ENCODE data around the gene GIMAP2.
"Not testable (repeated sequence)": the region's sequence is repeated elsewhere in the genome, so short reads cannot be mapped to it uniquely, and the experiment has no call there.

The GIMAP2 gene

DNA sequence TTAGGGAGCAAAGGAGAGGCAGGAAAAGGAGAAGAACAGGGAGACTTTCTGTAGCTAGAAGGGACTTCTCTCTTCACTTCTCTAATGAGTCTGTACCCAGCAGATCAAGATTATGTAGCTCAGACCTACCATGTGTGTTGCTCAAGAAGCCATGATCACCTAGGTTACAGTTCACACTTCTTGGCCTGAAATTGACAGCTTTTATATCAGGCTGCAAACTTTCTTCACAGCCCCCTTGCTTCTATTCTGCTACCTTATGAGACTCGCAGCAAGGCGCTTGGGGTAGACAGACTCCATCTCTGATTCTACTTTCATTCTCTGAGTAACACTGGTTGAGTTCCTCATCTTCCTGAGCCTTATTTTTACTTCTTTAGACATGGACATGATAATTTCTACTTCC, 19.6 kb upstream of the GIMAP2 start:
- TF ChIP-seq ZNF274 (IDR thresholded peaks at IDR 0.05; ENCODE audit: low read depth, low read length) = no peak
- TF ChIP-seq YY1 (IDR thresholded peaks at IDR 0.05; ENCODE audit: insufficient read depth, insufficient read length) = no peak
- no peak for TF ChIP-seq SUZ12 (IDR thresholded peaks at IDR 0.05; ENCODE audit: extremely low read depth, insufficient read depth, insufficient read length)

DNA sequence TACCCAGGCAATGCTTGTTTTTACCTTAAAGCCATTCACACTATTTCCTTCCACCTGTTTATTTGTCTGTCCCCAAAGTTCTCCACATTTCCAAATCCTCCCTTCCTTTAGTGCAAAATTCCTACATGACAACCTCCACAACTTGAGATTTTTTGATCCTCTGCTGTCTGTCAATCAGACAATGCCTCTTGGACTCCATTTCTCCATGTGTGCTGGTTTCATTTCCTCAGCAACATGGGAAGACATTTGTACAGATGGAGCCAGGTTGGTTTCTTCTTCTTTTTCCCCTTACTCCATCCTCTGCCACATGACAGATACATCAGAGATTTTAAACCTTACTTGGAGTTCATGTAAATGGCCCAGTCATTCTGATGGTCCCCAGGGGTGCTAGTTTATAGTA, 19.1 kb upstream of the GIMAP2 start:
- H3K27me3 ChIP-seq (ENCODE audit: insufficient read depth, insufficient read length) = peaks cover 13% of the 10 kb centered on the region
- H3K4me1 ChIP-seq (ENCODE audit: insufficient read depth, insufficient read length) = no peaks in the 10 kb centered on the region
- TF ChIP-seq SUZ12 (IDR thresholded peaks at IDR 0.05; ENCODE audit: extremely low read depth, insufficient read depth, insufficient read length) (no peak), YY1 (IDR thresholded peaks at IDR 0.05; ENCODE audit: insufficient read depth, insufficient read length) (no peak), ZNF274 (IDR thresholded peaks at IDR 0.05; ENCODE audit: low read depth, low read length) (no peak)
- no peak for DNase-seq (ENCODE audit: low read depth, low spot score)
- no peak overlapping the region for H3K9ac ChIP-seq (ENCODE audit: insufficient read length, low read depth)
- H3K4me3 ChIP-seq (ENCODE audit: insufficient read length, low read depth) = no peak overlapping the region
- 0 out of 2 replicates have a peak, but pooled peaks cover 8% of the 10 kb centered on the region for H3K9me3 ChIP-seq (ENCODE audit: insufficient read depth, low read length)
- H3K36me3 ChIP-seq (ENCODE audit: insufficient read depth, insufficient read length, low read length) = no peaks in the 10 kb centered on the region

More for the DNA sequence above, 19.6 kb upstream of the GIMAP2 start:
- Histone ChIP-seq H3K9ac (ENCODE audit: insufficient read length, low read depth) (no peak overlapping the region), H3K4me1 (ENCODE audit: insufficient read depth, insufficient read length) (no peaks in the 10 kb centered on the region), H3K4me3 (ENCODE audit: insufficient read length, low read depth) (no peak overlapping the region), H3K36me3 (ENCODE audit: insufficient read depth, insufficient read length, low read length) (no peaks in the 10 kb centered on the region), H3K9me3 (ENCODE audit: insufficient read depth, low read length) (0 out of 2 replicates have a peak, but pooled peaks cover 8% of the 10 kb centered on the region), H3K27me3 (ENCODE audit: insufficient read depth, insufficient read length) (peaks cover 12% of the 10 kb centered on the region)
- DNase-seq (ENCODE audit: low read depth, low spot score) = no peak

DNA sequence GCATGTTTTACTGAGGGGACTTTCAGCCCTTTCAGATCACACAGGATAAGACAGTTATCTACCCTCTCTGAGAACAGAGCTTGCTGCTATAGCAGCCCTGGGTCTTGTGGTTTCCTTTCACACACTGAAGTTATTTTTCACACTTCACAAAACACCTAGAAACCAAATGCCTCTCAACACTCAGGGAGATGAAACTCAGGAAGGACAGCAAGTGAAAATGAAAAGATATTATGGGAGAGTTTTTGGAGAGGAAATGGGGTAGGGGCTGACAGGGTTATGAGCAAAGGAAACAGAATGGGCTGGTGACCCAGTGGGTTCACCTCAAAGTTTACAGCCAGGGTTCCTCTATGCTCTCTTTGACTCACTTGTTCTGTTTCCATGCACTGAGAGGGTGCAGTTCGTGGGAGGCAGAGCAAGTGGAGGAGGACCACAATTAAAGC, 17.0 kb upstream of the GIMAP2 start:
- H3K4me1 ChIP-seq (ENCODE audit: insufficient read depth, insufficient read length) = no peaks in the 10 kb centered on the region
- no peak overlapping the region for H3K4me3 ChIP-seq (ENCODE audit: insufficient read length, low read depth)
- H3K27me3 ChIP-seq (ENCODE audit: insufficient read depth, insufficient read length) = peaks cover 12% of the 10 kb centered on the region
- DNase-seq (ENCODE audit: low read depth, low spot score) = no peak
- H3K9me3 ChIP-seq (ENCODE audit: insufficient read depth, low read length) = 0 out of 2 replicates have a peak, but pooled peaks cover 8% of the 10 kb centered on the region
- no peaks in the 10 kb centered on the region for H3K36me3 ChIP-seq (ENCODE audit: insufficient read depth, insufficient read length, low read length)
- H3K9ac ChIP-seq (ENCODE audit: insufficient read length, low read depth) = no peak overlapping the region
- no peak for TF ChIP-seq SUZ12 (IDR thresholded peaks at IDR 0.05; ENCODE audit: extremely low read depth, insufficient read depth, insufficient read length)
- TF ChIP-seq ZNF274 (IDR thresholded peaks at IDR 0.05; ENCODE audit: low read depth, low read length) = no peak
- TF ChIP-seq YY1 (IDR thresholded peaks at IDR 0.05; ENCODE audit: insufficient read depth, insufficient read length) = no peak

DNA sequence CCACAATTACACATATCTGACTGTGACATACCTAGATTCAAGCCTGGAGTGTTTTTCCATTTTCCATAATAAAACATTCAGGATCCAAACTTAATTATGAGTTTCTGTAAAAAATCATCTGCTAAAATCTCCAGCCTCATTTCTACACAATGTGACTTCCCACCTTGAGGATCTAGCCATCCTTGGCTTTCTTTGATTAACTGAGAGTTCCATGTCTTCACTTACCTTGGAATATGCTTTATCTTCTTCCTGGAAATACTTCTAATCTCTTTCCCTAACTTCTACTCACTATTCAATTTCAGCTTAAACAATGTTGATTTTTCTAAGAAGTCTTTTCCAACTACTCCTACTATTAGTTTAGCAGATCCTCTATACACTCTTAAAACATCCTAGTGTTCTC, 16.5 kb upstream of the GIMAP2 start:
- H3K9ac ChIP-seq (ENCODE audit: insufficient read length, low read depth) = no peak overlapping the region
- no peak for DNase-seq (ENCODE audit: low read depth, low spot score)
- TF ChIP-seq SUZ12 (IDR thresholded peaks at IDR 0.05; ENCODE audit: extremely low read depth, insufficient read depth, insufficient read length) (no peak), ZNF274 (IDR thresholded peaks at IDR 0.05; ENCODE audit: low read depth, low read length) (no peak), YY1 (IDR thresholded peaks at IDR 0.05; ENCODE audit: insufficient read depth, insufficient read length) (no peak)
- 0 out of 2 replicates have a peak, but pooled peaks cover 8% of the 10 kb centered on the region for H3K9me3 ChIP-seq (ENCODE audit: insufficient read depth, low read length)
- no peak overlapping the region for H3K4me3 ChIP-seq (ENCODE audit: insufficient read length, low read depth)
- H3K27me3 ChIP-seq (ENCODE audit: insufficient read depth, insufficient read length) = peaks cover 12% of the 10 kb centered on the region
- no peaks in the 10 kb centered on the region for H3K36me3 ChIP-seq (ENCODE audit: insufficient read depth, insufficient read length, low read length)
- no peaks in the 10 kb centered on the region for H3K4me1 ChIP-seq (ENCODE audit: insufficient read depth, insufficient read length)

DNA sequence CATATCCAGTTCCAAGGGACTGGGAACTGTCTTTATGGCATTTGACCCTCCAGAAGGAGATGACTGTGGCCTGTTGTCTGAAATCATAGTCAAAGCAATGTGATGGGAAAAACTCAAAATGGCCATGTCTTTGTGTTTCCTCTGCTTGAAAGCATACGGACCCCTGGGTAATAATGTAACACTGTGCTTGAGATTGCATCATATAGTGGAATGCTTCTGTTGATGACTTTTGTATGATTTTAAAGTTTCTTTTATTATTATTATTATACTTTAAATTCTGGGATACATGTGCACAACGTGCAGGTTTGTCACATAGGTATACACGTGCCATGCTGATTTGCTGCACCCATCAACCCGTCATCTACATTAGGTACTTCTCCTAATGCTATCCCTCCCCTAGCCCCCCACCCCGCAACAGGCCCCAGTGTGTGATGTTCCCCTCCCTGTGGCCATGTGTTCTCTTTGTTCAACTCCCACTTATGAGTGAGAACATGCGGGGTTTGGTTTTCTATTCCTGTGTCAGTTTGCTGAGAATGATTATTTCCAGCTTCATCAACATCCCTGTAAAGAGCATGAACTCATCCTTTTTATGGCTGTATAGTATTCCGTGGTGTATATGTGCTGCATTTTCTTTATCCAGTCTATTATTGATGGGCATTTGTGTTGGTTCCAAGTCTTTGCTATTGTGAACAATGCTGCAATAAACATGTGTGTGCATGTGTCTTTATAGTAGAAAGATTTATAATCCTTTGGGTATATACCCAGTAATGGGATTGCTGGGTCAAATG, 13.5 kb upstream of the GIMAP2 start:
- not testable (repeated sequence) for H3K9me3 ChIP-seq (ENCODE audit: insufficient read depth, low read length); DNase-seq (ENCODE audit: low read depth, low spot score); H3K36me3 ChIP-seq (ENCODE audit: insufficient read depth, insufficient read length, low read length); H3K9ac ChIP-seq (ENCODE audit: insufficient read length, low read depth); H3K4me1 ChIP-seq (ENCODE audit: insufficient read depth, insufficient read length); H3K4me3 ChIP-seq (ENCODE audit: insufficient read length, low read depth); H3K27me3 ChIP-seq (ENCODE audit: insufficient read depth, insufficient read length)

DNA sequence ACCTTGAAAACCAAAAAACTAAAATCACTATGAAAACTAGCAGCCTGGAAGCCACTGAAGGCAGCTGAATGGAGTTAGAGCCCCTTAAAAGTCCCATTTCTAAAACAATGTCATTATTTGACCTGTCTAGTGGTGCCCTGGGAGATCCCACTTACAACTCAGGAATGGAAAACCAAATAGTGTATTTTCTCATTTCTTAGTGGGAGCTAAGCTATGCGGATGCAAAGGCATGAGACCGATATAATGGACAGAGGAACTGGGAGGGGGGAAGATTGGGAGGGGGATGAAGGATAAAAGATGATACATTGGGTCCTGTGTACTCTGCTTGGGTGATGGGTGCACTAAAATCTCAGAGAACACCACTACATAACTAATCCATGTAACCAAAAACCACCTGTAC, 9.8 kb upstream of the GIMAP2 start:
- no peak for DNase-seq (ENCODE audit: low read depth, low spot score)
- Histone ChIP-seq H3K4me3 (ENCODE audit: insufficient read length, low read depth) (no peak overlapping the region), H3K9ac (ENCODE audit: insufficient read length, low read depth) (no peak overlapping the region), H3K9me3 (ENCODE audit: insufficient read depth, low read length) (no peaks in the 10 kb centered on the region; the same call in 1 of the 2 replicates), H3K36me3 (ENCODE audit: insufficient read depth, insufficient read length, low read length) (no peaks in the 10 kb centered on the region), H3K27me3 (ENCODE audit: insufficient read depth, insufficient read length) (peaks cover 4% of the 10 kb centered on the region), H3K4me1 (ENCODE audit: insufficient read depth, insufficient read length) (no peaks in the 10 kb centered on the region)
- TF ChIP-seq YY1 (IDR thresholded peaks at IDR 0.05; ENCODE audit: insufficient read depth, insufficient read length) (no peak), SUZ12 (IDR thresholded peaks at IDR 0.05; ENCODE audit: extremely low read depth, insufficient read depth, insufficient read length) (no peak), ZNF274 (IDR thresholded peaks at IDR 0.05; ENCODE audit: low read depth, low read length) (no peak)

DNA sequence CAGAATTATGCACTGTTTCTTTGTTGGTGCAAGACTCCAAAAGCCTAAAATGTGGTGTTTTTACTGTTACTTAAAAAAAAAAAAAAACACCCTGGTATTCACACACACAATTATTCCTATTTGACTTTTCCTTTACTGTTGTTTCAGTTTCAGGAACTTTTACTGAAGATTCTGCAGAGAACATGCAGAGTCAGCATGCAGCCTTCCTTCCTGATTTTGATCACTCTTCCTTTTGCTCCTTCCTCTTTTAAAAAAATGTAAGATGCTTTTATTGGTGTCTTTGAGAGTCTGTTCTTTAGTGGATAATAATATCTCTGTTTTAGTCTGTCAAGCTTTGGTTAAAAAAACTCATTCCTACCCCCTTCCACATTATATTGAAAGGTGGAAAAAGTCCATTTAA, 9.2 kb upstream of the GIMAP2 start:
- not testable (repeated sequence) for H3K36me3 ChIP-seq (ENCODE audit: insufficient read depth, insufficient read length, low read length); H3K9me3 ChIP-seq (ENCODE audit: insufficient read depth, low read length); H3K27me3 ChIP-seq (ENCODE audit: insufficient read depth, insufficient read length); H3K9ac ChIP-seq (ENCODE audit: insufficient read length, low read depth); H3K4me3 ChIP-seq (ENCODE audit: insufficient read length, low read depth); DNase-seq (ENCODE audit: low read depth, low spot score); H3K4me1 ChIP-seq (ENCODE audit: insufficient read depth, insufficient read length)

DNA sequence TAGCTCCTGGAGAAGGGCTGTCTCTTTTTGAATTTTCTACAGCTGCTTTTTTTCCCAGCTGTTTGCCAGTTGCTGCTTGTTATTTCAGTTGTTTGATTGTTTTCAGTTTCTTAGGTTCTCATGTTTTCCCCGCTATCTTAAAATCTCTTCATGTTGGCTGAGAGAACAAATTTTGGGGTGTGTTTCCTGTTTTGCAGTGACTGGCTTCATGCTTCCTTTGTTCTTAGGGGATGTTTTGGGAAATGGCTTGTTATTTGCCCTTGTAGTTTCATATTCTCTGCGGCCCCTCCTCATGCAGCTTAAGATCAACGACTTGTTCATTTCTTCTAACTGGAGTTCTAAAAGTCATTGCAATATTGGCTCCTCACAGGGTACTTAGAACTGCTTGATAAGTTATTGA, 8.7 kb upstream of the GIMAP2 start:
- not testable (repeated sequence) for H3K4me3 ChIP-seq (ENCODE audit: insufficient read length, low read depth); DNase-seq (ENCODE audit: low read depth, low spot score); H3K9me3 ChIP-seq (ENCODE audit: insufficient read depth, low read length); H3K36me3 ChIP-seq (ENCODE audit: insufficient read depth, insufficient read length, low read length); H3K9ac ChIP-seq (ENCODE audit: insufficient read length, low read depth); H3K4me1 ChIP-seq (ENCODE audit: insufficient read depth, insufficient read length); H3K27me3 ChIP-seq (ENCODE audit: insufficient read depth, insufficient read length)

DNA sequence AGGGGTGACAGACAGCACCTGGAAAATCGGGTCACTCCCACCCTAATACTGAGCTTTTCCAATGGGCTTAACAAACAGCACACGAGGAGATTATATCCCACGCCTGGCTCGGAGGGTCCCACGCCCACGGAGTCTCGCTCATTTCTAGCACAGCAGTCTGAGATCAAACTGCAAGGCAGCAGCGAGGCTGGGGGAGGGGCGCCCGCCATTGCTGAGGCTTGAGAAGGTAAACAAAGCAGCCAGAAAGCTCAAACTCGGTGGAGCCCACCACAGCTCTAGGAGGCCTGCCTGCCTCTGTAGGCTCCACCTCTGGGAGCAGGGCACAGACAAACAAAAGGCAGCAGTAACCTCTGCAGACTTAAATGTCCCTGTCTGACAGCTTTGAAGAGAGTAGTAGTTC, 6.9 kb upstream of the GIMAP2 start:
- not testable (repeated sequence) for H3K9ac ChIP-seq (ENCODE audit: insufficient read length, low read depth); H3K4me3 ChIP-seq (ENCODE audit: insufficient read length, low read depth); DNase-seq (ENCODE audit: low read depth, low spot score); H3K27me3 ChIP-seq (ENCODE audit: insufficient read depth, insufficient read length); H3K4me1 ChIP-seq (ENCODE audit: insufficient read depth, insufficient read length); H3K9me3 ChIP-seq (ENCODE audit: insufficient read depth, low read length); H3K36me3 ChIP-seq (ENCODE audit: insufficient read depth, insufficient read length, low read length)

DNA sequence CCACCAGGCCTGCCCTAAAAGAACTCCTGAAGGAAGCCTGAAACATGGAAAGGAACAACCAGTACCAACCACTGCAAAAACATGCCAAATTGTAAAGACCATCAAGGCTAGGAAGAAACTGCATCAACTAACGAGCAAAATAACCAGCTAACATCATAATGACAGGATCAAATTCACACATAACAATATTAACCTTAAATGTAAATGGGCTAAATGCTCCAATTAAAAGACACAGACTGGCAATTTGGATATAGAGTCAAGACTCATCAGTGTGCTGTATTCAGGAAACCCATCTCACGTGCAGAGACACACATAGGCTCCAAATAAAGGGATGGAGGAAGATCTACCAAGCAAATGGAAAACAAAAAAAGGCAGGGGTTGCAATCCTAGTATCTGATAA, 5.1 kb upstream of the GIMAP2 start:
- H3K4me1 ChIP-seq (ENCODE audit: insufficient read depth, insufficient read length); H3K9me3 ChIP-seq (ENCODE audit: insufficient read depth, low read length); H3K4me3 ChIP-seq (ENCODE audit: insufficient read length, low read depth); H3K27me3 ChIP-seq (ENCODE audit: insufficient read depth, insufficient read length); DNase-seq (ENCODE audit: low read depth, low spot score); H3K36me3 ChIP-seq (ENCODE audit: insufficient read depth, insufficient read length, low read length); H3K9ac ChIP-seq (ENCODE audit: insufficient read length, low read depth): not testable (repeated sequence)

Measured in NT2/D1 (cell line).